Upper lobe of left lung (tissue), 6 donors: ENCODE measurements around the gene RNF11. TPM values are rescaled to one million over a fixed set of nuclear protein-coding genes. Genes with fewer than 3 reads are reported as not detected.

Source experiments
- ATAC-seq, 2 donors: fragments of 200-7000 bp; cut with Tn5 transposase; one replicate each; pipeline ENCODE4 v1.9.1; 2022; ENCODE audit warnings: mild to moderate bottlenecking in 2 of 2, moderate library complexity in 2 of 2; ENCODE audit not compliant: low FRiP score in 2 of 2
- DNase-seq, 2 donors: peaks; one replicate each; pipeline ENCODE4 v3.0.0-alpha.2; 2019 to 2020
- H3K27ac ChIP-seq, 4 donors: fragments of 200-600 bp; sonication (generic); one replicate each; pipeline ENCODE4 v1.5.1; 2016 to 2019
- H3K27me3 ChIP-seq, 4 donors: fragments of 200-600 bp; sonication (generic); one replicate each; pipeline ENCODE4 v1.5.1; 2017 to 2019
- H3K36me3 ChIP-seq, 4 donors: fragments of 200-600 bp; sonication (generic); one replicate each; pipeline ENCODE4 v1.5.1; 2016 to 2019
- H3K4me1 ChIP-seq, 4 donors: fragments of 200-600 bp; sonication (generic); one replicate each; pipeline ENCODE4 v1.5.1; 2018 to 2019
- H3K4me3 ChIP-seq, 4 donors: fragments of 200-600 bp; sonication (generic); one replicate each; pipeline ENCODE4 v1.5.1; 2017 to 2019; ENCODE audit warnings: mild to moderate bottlenecking in 2 of 4, moderate library complexity in 1 of 4
- H3K9me3 ChIP-seq, 4 donors: fragments of 200-600 bp; sonication (generic); one replicate each; pipeline ENCODE4 v1.5.1; 2018 to 2019
- EP300 ChIP-seq, 4 donors: sonication (generic); formaldehyde crosslinking; IDR thresholded peaks; one replicate each; pipeline ENCODE4 v1.5.1; 2017; ENCODE audit warnings: antibody characterized with exemption in 4 of 4, control low read depth in 2 of 4
- POLR2A ChIP-seq, 4 donors: fragments of 450-650 bp; IDR thresholded peaks; one replicate each; pipeline ENCODE4 v1.5.1; 2016 to 2017; ENCODE audit warnings: antibody characterized with exemption in 4 of 4, mild to moderate bottlenecking in 2 of 4
- POLR2AphosphoS5 ChIP-seq, 2 donors: sonication (generic); formaldehyde crosslinking; IDR thresholded peaks; one replicate each; pipeline ENCODE4 v1.5.1; 2017; ENCODE audit warnings: antibody characterized with exemption in 2 of 2
- WGBS, 2 donors: methylation state at CpG; one replicate each; pipeline ENCODE4 v1.1.5; 2017 to 2018; 5-methylcytosine and 5-hydroxymethylcytosine counted together
- total RNA-seq, 6 donors: library from RNA; depleted of rRNA in 4 of 6; stranded (reverse); fragments of >200 nt in 4 of 6; gene quantifications; one replicate each; pipeline versions ENCODE4 v1.1.0 to v1.2.1, GENCODE V29; 2016 to 2021
- TF ChIP-seq, protein P1 (sequence below), 6 experiments: fragments of 450-650 bp in 4 of 6; fragments of 200-600 bp in 2 of 6; sonication (generic) in 2 of 6; IDR thresholded peaks; one replicate each; pipeline ENCODE4 v1.5.1; 2016 to 2019; ENCODE audit warnings: antibody characterized with exemption in 6 of 6
- donor health status: DM: no; HTN: no; CAD: no; lungs with moderate emphysema.
- donor health status: DM: no; HTN: yes; CAD: no; lungs with severe emphysema.

The RNF11 gene
- total RNA-seq, 6 donors from 2014 or later: 26.2 to 125 (median 78.8) TPM

DNA sequence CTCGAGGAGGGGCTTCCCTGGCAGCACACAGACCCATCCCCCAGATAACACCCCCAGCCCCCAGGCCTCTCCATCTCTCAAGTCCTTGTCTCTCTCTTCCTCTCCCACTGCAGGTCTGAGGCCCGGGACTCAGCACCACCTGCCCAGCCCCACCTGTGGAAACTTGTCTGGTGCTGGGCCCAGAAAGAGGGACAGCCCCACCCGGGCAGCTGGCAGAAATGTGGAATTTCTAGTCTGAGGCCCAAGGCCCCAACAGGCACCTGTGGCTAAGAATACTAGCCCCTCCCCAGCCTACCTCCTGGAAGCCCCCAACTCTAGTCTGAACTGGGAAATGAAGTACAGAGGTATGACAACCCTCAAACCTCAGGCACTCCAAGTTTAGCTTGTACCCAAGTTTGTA lies 78.9 kb downstream of the RNF11 start:
- Histone ChIP-seq H3K27ac (peak overlapping the region in 3 of 4 donors; percentile 66 to 81 (median 74)), H3K9me3 (no peaks in the 10 kb centered on the region), H3K4me1 (peaks cover 10 to 45% (median 21%) of the 10 kb centered on the region in 4 donors), H3K4me3 (no peak overlapping the region), H3K27me3 (no peaks in the 10 kb centered on the region), H3K36me3 (no peaks in the 10 kb centered on the region)
- peak in 1 of 2 donors; percentile 72 for DNase-seq
- 52 to 74% methylated on average over 3 of the region's 3 CpGs for WGBS, 2 donors
- peak in 1 of 2 donors; percentile 28 for ATAC-seq
- TF ChIP-seq, protein P1, sequence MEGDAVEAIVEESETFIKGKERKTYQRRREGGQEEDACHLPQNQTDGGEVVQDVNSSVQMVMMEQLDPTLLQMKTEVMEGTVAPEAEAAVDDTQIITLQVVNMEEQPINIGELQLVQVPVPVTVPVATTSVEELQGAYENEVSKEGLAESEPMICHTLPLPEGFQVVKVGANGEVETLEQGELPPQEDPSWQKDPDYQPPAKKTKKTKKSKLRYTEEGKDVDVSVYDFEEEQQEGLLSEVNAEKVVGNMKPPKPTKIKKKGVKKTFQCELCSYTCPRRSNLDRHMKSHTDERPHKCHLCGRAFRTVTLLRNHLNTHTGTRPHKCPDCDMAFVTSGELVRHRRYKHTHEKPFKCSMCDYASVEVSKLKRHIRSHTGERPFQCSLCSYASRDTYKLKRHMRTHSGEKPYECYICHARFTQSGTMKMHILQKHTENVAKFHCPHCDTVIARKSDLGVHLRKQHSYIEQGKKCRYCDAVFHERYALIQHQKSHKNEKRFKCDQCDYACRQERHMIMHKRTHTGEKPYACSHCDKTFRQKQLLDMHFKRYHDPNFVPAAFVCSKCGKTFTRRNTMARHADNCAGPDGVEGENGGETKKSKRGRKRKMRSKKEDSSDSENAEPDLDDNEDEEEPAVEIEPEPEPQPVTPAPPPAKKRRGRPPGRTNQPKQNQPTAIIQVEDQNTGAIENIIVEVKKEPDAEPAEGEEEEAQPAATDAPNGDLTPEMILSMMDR (IDR thresholded peaks at IDR 0.05): no peak
- no peak for TF ChIP-seq POLR2AphosphoS5 (IDR thresholded peaks at IDR 0.05)
- TF ChIP-seq EP300 (IDR thresholded peaks at IDR 0.05): no peak
- TF ChIP-seq POLR2A (IDR thresholded peaks at IDR 0.05): no peak

GRCh38 chr1:51316113-51316845 lies 80.2 kb downstream of the RNF11 start:
- 83 to 85% methylated on average over 9 of the region's 9 CpGs for WGBS, 2 donors
- no peak for TF ChIP-seq POLR2AphosphoS5 (IDR thresholded peaks at IDR 0.05)
- TF ChIP-seq, protein P1 (IDR thresholded peaks at IDR 0.05): no peak
- TF ChIP-seq EP300 (IDR thresholded peaks at IDR 0.05): no peak
- TF ChIP-seq POLR2A (IDR thresholded peaks at IDR 0.05): no peak
- H3K36me3 ChIP-seq: no peaks in the 10 kb centered on the region
- no peak overlapping the region for H3K4me3 ChIP-seq
- H3K27ac ChIP-seq: peak overlapping the region in 2 of 4 donors; percentile 74 to 81
- no peaks in the 10 kb centered on the region for H3K27me3 ChIP-seq
- no peak for ATAC-seq
- DNase-seq: no peak
- no peaks in the 10 kb centered on the region for H3K9me3 ChIP-seq
- H3K4me1 ChIP-seq: peaks cover 10 to 45% (median 19%) of the 10 kb centered on the region in 4 donors

DNA sequence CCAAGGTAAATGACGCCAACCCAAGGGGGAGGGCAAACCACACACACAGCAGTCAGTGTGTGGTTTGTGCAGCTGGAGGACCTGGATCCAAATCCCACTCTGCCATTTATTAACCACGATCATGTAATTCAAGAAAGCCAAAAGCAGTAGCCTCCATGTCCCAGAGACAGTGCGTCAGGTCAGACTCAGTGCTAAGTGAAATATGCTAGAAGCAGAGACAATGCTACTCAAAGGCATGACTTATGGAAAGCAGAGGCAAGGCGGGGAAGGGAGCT lies 80.7 kb downstream of the RNF11 start:
- no peak for TF ChIP-seq POLR2A (IDR thresholded peaks at IDR 0.05)
- no peak for TF ChIP-seq POLR2AphosphoS5 (IDR thresholded peaks at IDR 0.05)
- no peak for TF ChIP-seq EP300 (IDR thresholded peaks at IDR 0.05)
- TF ChIP-seq, protein P1 (IDR thresholded peaks at IDR 0.05): no peak
- H3K27ac ChIP-seq: peak overlapping the region in 2 of 4 donors; percentile 74 to 81
- H3K36me3 ChIP-seq: no peaks in the 10 kb centered on the region
- DNase-seq (no peak), ATAC-seq (no peak)
- H3K27me3 ChIP-seq: no peaks in the 10 kb centered on the region
- H3K4me1 ChIP-seq: peaks cover 10 to 50% (median 19%) of the 10 kb centered on the region in 4 donors
- no peak overlapping the region for H3K4me3 ChIP-seq
- 78 to 82% methylated on average over 4 of the region's 4 CpGs for WGBS, 2 donors
- H3K9me3 ChIP-seq: no peaks in the 10 kb centered on the region

- TF ChIP-seq, protein P1 (IDR thresholded peaks at IDR 0.05): no peak
- TF ChIP-seq POLR2AphosphoS5 (IDR thresholded peaks at IDR 0.05) (no peak), EP300 (IDR thresholded peaks at IDR 0.05) (no peak), POLR2A (IDR thresholded peaks at IDR 0.05) (no peak)
- ATAC-seq (no peak), DNase-seq (no peak)
- WGBS, 2 donors: 91 to 94% methylated on average over 7 of the region's 7 CpGs
- no peak overlapping the region for H3K4me3 ChIP-seq
- no peaks in the 10 kb centered on the region for H3K36me3 ChIP-seq
- no peaks in the 10 kb centered on the region for H3K9me3 ChIP-seq
- H3K4me1 ChIP-seq: peaks cover 10 to 54% (median 19%) of the 10 kb centered on the region in 4 donors
- H3K27ac ChIP-seq: peak overlapping the region in 1 of 4 donors; percentile 4
- H3K27me3 ChIP-seq: no peaks in the 10 kb centered on the region
These were observed 81.7 kb downstream of the RNF11 start for GRCh38 chr1:51317798-51318197.
